Right lobe of liver (tissue), 6 donors: ENCODE measurements around the gene DNAAF8. TPM values are rescaled to one million over a fixed set of nuclear protein-coding genes. Genes with fewer than 3 reads are reported as not detected.

Source experiments
- ATAC-seq, 4 donors: fragments of 200-7000 bp; cut with Tn5 transposase; one replicate each; pipeline ENCODE4 v1.9.1; 2020; ENCODE audit warnings: mild to moderate bottlenecking in 4 of 4, moderate library complexity in 4 of 4
- DNase-seq, 3 donors: peaks; one replicate each; pipeline ENCODE4 v3.0.0-alpha.2; 2020
- H3K27ac ChIP-seq, 3 donors: fragments of 200-600 bp; one replicate each; pipeline ENCODE4 v1.8.0; 2022
- H3K27me3 ChIP-seq, 2 donors: fragments of 200-600 bp; one replicate each; pipeline ENCODE4 v1.8.0; 2022
- H3K36me3 ChIP-seq, 4 donors: fragments of 200-600 bp; sonication (generic) in 1 of 4; one replicate each; pipeline versions ENCODE4 v1.5.1 to v1.8.0; 2017 to 2022; ENCODE audit warnings: control low read depth in 1 of 4
- H3K4me1 ChIP-seq, 4 donors: fragments of 200-600 bp; sonication (generic) in 1 of 4; one replicate each; pipeline versions ENCODE4 v1.5.1 to v1.8.0; 2017 to 2022; ENCODE audit warnings: control low read depth in 1 of 4
- H3K4me3 ChIP-seq, 3 donors: fragments of 200-600 bp; one replicate each; pipeline ENCODE4 v1.8.0; 2022
- H3K9me3 ChIP-seq, 4 donors: fragments of 200-600 bp; sonication (generic) in 1 of 4; one replicate each; pipeline versions ENCODE4 v1.5.1 to v1.8.0; 2017 to 2022; ENCODE audit warnings: control low read depth in 1 of 4
- POLR2A ChIP-seq: fragments of 450-650 bp; IDR thresholded peaks from one replicate; pipeline ENCODE4 v1.6.1; 2017; ENCODE audit warnings: antibody characterized with exemption, mild to moderate bottlenecking
- WGBS: methylation state at CpG from one replicate; pipeline ENCODE4 v1.1.6; 2018; ENCODE audit warnings: low coverage, low lambda C conversion rate; ENCODE audit not compliant: insufficient coverage; ENCODE audit errors: missing lambda C conversion rate; 5-methylcytosine and 5-hydroxymethylcytosine counted together
- intact Hi-C, 2 donors: fragments of 100-400 bp; cut with DNase I; formaldehyde crosslinking; loops; one replicate each; pipeline versions ENCODE4 v1.11.2 to v1.14.1; 2022
- total RNA-seq, 6 experiments: library from RNA; depleted of rRNA in 2 of 6; stranded (reverse); fragments of >200 nt in 2 of 6; fragmentation: NEBNext Ultra II Directional in 3 of 6; extraction: Animal tissue kit (Norgen Biotek cat#: 25700) in 3 of 6; gene quantifications; one replicate each; pipeline versions ENCODE4 v1.1.0 to v1.2.4, GENCODE V29; 2016 to 2023
- TF ChIP-seq, protein P1 (sequence below), 4 donors: fragments of 200-600 bp in 3 of 4; fragments of 450-650 bp in 1 of 4; IDR thresholded peaks; one replicate each; pipeline versions ENCODE4 v1.5.1 to v1.8.0; 2016 to 2022; ENCODE audit warnings: antibody characterized with exemption in 4 of 4, mild to moderate bottlenecking in 2 of 4
- donor health status: DM: no; HTN: yes; CAD: no.
- donor health status: DM: no; HTN: no; CAD: no.
- donor health status: DM: no; HTN: no; CAD: no.
- donor health status: DM: no; HTN: yes; CAD: no.
- donor health status: DM: no; HTN: yes; CAD: no.

The DNAAF8 gene
- total RNA-seq, 6 experiments from 2014 or later: 0.12 to 0.92 (median 0.42) TPM; not detected in 1

DNA sequence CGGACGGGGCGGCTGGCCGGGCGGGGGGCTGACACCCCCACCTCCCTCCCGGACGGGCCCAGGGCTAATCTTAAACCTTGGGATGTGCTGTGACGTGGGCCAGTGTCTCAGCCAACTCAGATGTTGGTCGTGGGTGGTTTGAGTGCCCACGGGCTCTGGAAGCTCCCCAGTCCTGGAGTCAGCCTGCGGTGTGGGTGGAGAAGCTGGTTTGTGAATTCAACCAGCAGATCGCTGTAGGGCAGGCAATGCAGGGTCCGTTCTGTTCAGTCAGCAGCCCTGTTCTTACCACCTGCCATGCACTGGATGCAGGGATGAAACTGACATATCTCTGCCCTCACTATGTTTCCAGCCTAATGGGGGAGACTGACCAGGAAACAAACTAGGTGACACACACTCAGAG is 40.7 kb downstream of the DNAAF8 start:
- no peak for ATAC-seq
- no peak for DNase-seq
- intact Hi-C loops: no loop called here
- H3K4me3 ChIP-seq: no peak overlapping the region
- H3K27ac ChIP-seq: no peak overlapping the region
- no CpG with 5 or more reads among the region's 13 CpGs for WGBS
- H3K9me3 ChIP-seq: no peaks in the 10 kb centered on the region
- no peak for TF ChIP-seq POLR2A
- TF ChIP-seq, protein P1, sequence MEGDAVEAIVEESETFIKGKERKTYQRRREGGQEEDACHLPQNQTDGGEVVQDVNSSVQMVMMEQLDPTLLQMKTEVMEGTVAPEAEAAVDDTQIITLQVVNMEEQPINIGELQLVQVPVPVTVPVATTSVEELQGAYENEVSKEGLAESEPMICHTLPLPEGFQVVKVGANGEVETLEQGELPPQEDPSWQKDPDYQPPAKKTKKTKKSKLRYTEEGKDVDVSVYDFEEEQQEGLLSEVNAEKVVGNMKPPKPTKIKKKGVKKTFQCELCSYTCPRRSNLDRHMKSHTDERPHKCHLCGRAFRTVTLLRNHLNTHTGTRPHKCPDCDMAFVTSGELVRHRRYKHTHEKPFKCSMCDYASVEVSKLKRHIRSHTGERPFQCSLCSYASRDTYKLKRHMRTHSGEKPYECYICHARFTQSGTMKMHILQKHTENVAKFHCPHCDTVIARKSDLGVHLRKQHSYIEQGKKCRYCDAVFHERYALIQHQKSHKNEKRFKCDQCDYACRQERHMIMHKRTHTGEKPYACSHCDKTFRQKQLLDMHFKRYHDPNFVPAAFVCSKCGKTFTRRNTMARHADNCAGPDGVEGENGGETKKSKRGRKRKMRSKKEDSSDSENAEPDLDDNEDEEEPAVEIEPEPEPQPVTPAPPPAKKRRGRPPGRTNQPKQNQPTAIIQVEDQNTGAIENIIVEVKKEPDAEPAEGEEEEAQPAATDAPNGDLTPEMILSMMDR (IDR thresholded peaks at IDR 0.05): no peak
- H3K27me3 ChIP-seq: no peaks in the 10 kb centered on the region
- no peaks in the 10 kb centered on the region for H3K36me3 ChIP-seq
- H3K4me1 ChIP-seq: no peaks in the 10 kb centered on the region

DNA sequence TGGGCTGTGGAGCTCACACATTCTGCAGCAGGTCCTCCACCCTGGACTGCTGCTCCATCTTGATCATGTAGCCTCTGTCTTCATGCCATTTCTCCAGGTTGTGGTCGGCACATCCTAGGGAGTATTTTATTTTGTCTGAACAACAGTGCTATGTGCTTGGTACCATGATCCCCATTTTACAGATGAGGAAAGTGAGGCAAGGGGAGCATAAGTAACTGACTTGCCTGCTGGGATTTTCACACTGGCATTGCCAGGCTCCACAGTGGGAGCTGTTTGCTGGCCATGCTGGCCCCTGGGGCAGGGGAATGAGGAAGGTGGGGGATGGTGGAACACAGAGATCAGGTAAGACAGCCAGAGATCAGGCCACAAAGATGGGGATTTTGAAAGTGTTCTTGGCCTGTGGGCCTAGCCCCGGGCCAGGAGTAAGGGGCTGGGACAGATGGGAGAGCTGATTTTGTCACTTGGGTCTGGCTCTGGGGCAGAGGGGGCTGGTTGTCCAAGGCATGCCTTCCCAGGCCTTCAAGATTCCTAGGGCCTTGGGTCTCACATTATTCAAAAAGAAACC is 41.9 kb downstream of the DNAAF8 start:
- H3K36me3 ChIP-seq: no peaks in the 10 kb centered on the region
- intact Hi-C loops: no loop called here
- TF ChIP-seq POLR2A: no peak
- TF ChIP-seq, protein P1 (IDR thresholded peaks at IDR 0.05): no peak
- H3K27me3 ChIP-seq: no peaks in the 10 kb centered on the region
- H3K4me3 ChIP-seq: no peak overlapping the region
- WGBS: 100% methylated on average over 1 of the region's 2 CpGs
- DNase-seq (no peak), ATAC-seq (no peak)
- H3K9me3 ChIP-seq: no peaks in the 10 kb centered on the region
- H3K4me1 ChIP-seq: no peaks in the 10 kb centered on the region
- H3K27ac ChIP-seq: no peak overlapping the region

DNA sequence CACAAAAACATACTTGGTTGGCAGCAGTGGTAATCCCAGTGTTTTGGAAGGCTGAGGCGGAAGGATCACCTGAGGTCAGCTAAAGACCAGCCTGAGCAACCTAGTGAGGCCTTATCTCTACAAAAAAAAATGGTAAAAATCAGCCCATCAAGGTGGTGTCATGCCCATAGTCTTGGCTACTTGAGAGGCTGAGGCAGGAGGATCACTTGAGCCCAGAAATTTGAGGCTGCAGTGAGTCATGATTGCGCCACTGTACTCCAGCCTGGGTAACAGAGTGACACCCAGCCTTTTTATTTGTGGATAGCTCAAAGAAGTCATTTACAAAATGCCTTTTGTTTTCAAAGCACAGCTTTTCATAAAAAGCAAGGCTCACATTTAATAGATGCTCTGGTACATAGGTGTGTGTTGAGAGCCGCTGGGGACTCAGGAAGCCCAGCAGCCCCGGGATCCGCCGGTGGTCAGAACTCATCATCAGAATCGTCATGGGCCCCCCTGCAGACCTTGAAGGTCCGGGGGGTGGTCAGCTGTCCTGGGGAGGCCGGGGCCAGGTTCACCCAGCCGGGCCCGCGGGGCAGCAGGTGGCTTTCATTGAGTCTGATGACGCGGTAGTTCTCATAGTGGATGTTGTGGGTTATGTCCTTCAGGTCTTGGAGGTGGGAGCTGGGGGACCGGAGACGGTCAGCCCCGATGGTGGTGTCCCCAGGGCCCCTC is 43.2 kb downstream of the DNAAF8 start:
- no peak for ATAC-seq

DNA sequence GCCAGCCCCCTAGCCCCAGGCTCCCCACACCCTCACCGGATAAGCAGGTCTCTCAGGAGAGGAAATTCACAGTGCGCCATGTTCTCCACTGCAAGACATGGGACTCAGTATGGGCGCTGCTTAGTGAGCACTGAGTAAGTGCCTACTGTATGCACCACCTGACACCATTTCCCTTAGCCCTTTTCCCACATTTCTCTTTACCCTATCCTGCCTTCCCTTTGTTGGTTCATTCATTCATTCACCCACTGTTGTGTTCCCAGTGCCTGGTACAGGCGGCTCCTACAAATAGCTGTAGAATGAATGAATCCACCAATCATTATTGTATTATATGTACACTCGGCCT is 43.7 kb downstream of the DNAAF8 start:
- Histone ChIP-seq H3K36me3 (no peaks in the 10 kb centered on the region), H3K9me3 (no peaks in the 10 kb centered on the region), H3K4me1 (no peaks in the 10 kb centered on the region), H3K4me3 (no peak overlapping the region), H3K27ac (no peak overlapping the region), H3K27me3 (no peaks in the 10 kb centered on the region)
- 78% methylated on average over 3 of the region's 5 CpGs for WGBS
- intact Hi-C loops: no loop called here
- no peak for TF ChIP-seq POLR2A
- TF ChIP-seq, protein P1 (IDR thresholded peaks at IDR 0.05): no peak
- no peak for ATAC-seq
- no peak for DNase-seq

More for the DNA sequence above, 43.2 kb downstream of the DNAAF8 start:
- no peak overlapping the region for H3K4me3 ChIP-seq
- H3K27me3 ChIP-seq: no peaks in the 10 kb centered on the region
- DNase-seq: no peak
- intact Hi-C loops: no loop called here
- WGBS: 100% methylated on average over 3 of the region's 17 CpGs
- TF ChIP-seq, protein P1 (IDR thresholded peaks at IDR 0.05): no peak
- no peak for TF ChIP-seq POLR2A
- no peaks in the 10 kb centered on the region for H3K9me3 ChIP-seq
- no peak overlapping the region for H3K27ac ChIP-seq
- no peaks in the 10 kb centered on the region for H3K4me1 ChIP-seq
- no peaks in the 10 kb centered on the region for H3K36me3 ChIP-seq
